A549 (cell line): ENCODE measurements around the gene TLR3.

ENCODE experiments used
- KDM5A ChIP-seq: fragments of 200-600 bp; sonication (generic); IDR thresholded peaks from 2 replicates; pipeline ENCODE4 v1.6.1; 2016; ENCODE audit warnings: antibody characterized with exemption, mild to moderate bottlenecking
- MAX ChIP-seq: IDR thresholded peaks from 2 replicates; pipeline ENCODE4 v1.6.1; 2012
- POLR2A ChIP-seq: IDR thresholded peaks from 2 replicates; pipeline ENCODE4 v1.6.1; 2012; ENCODE audit warnings: mild to moderate bottlenecking, low read length

- TF ChIP-seq POLR2A (no peak), MAX (no peak), KDM5A (no peak)
These were observed 63.0 kb downstream of the TLR3 start for GRCh38 chr4:186131935-186132334.
